Activated CD8-positive, alpha-beta memory T cell treated with anti-CD3 and anti-CD28 coated beads, Interleukin-2, amount 50 U/mL, for 1 hour (primary cell): Measurements from ENCODE around the gene GAB1.

Experiments used
- DNase-seq: peaks from one replicate; pipeline ENCODE4 v3.0.0-alpha.2; 2020; ENCODE audit errors: extremely low read depth

The GAB1 gene

DNA sequence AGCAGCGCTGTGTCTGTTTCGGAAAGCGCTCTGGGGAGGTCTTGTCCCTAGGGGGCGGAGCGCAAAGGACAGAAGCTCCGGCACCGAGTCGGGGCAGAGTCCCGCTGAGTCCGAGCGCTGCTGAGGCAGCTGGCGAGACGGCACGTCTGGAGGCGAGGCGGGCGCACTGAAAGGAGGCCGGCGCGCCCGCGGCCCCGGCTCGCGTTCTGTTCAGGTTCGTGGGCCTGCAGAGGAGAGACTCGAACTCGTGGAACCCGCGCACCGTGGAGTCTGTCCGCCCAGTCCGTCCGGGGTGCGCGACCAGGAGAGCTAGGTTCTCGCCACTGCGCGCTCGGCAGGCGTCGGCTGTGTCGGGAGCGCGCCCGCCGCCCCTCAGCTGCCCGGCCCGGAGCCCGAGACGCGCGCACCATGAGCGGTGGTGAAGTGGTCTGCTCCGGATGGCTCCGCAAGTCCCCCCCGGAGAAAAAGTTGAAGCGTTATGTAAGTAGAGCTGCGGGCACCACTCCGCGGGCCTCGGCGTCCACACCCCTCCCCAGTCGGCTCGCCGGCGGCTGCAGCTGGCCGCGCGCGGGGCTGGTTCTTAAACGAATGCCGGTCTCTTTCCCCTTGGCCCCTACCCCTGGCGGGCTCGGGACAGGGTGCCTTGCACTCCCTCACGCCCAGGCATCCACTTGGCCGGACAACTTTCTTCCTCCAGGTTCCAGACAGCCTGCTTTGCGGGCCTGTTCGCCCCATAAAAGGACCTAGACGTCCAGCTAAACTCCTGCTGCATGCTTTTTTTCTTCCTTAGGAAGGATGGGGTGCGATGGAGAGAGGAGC, at the start of gene GAB1:
TSS of gene GAB1 (plus strand) at position 96 of the 819 bp plus-strand sequence. CDS start at position 409, 313 bp downstream.
- no peak for DNase-seq

DNA sequence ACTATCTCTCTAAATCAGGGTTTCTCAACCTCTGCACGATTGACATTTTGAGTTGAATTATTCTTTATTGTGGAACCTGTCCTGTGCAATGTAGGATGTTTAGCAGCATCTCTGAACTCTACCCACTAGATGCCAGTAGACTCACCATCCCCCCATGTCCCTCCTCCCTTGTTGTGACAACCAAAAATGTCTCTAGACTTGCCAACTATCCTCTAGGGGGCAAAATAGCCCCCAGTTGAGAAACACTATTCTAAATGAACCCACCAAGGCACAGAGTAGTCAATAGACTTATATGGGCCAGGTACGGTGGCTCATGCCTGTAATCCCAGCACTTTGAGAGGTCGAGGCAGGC, 49.1 kb upstream of the GAB1 start:
- DNase-seq: no peak

GRCh38 chr4:143288171-143288570, 48.5 kb upstream of the GAB1 start:
- DNase-seq: no peak

DNA sequence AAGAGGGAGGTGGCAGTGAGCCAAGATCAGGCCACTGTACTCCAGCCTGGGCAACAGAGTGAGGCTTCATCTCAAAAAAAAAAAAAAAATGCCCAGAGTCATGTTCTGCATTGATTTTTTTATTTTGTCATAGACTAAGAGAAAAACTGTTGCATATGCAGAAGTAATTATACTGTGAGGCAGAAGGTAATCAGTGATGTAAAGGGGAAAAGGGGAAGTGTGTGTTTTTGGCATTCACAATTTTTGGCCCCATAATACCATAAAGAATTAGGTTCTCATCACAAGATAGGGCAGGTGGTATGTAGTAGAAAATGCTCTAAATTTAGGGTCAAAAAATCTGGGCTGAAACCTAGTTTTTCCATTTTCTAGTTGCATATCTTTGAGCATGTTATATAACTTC, 47.3 kb upstream of the GAB1 start:
- no peak for DNase-seq

DNA sequence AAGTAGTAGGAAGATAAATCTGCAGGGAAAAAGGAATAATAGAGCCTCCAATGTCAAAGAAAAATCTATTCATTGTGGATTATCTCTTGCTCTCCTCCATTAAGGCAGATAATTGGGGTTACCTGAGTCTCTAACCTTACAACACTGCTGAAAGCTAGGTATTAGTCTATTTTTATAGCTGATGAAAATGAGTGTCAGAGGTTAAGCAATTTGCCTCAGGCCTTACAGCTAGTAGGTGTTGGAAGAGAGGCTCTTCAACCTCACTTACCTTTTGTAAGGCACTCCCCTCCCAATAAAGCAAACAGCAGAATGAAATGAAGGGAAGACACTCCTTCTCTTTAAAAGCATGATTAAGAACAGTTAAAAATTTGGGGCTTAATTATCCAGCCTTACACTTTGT, 45.4 kb upstream of the GAB1 start:
- no peak for DNase-seq

- DNase-seq: no peak
Observed at GRCh38 chr4:143292858-143293257, 43.8 kb upstream of the GAB1 start.

DNA sequence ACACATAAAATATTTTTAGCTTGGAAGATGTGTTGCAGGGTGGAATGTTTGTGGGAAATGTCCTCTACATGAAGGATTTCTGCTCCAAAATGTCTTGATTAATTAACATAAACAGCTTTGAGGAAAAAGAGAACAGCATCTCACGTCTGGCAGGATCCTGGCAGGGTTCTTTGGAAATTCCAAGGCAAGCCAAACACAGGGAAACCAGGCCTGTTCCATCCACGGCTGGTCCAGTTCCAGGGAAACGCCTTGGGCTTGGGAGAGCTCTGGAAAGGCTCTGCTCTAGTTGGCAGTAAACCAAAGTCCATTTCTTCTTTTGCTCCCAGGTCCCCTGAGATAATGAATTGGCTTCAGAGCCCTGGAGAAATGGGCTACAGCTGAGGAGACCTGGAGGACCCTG, 42.4 kb upstream of the GAB1 start:
- DNase-seq: no peak

- no peak for DNase-seq
Observed at GRCh38 chr4:143294710-143295275, 41.9 kb upstream of the GAB1 start.

DNA sequence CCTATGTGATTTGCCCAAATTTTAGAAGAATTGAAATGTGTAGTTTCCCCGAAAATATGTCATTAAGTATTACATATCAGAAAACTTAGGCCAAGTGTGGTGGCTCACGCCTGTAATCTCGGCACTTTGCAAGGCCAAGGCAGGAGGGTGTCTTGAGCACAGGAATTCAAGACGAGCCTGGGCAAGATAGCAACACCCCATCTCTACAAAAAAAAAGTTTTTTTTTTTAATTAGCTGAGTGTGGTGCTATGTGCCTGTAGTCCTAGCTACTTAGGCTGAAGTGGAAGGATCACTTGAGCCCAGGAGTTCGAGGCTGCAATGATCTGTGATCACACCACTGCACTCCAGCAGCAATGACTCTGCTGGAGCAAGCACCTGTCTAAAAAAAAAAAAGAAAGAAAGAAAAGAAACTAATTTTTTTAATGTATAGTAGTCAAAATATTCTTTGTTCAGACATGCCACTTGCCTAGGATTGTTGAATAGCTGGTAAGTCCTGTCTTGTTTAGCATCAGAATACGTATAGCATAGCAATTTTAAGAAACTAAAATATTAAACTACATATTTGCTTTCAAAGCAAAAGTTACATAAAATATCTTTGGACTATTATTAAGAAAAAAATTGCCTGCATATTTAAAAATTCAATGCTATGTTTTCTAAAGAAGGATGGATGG, 40.1 kb upstream of the GAB1 start:
- DNase-seq: no peak

DNA sequence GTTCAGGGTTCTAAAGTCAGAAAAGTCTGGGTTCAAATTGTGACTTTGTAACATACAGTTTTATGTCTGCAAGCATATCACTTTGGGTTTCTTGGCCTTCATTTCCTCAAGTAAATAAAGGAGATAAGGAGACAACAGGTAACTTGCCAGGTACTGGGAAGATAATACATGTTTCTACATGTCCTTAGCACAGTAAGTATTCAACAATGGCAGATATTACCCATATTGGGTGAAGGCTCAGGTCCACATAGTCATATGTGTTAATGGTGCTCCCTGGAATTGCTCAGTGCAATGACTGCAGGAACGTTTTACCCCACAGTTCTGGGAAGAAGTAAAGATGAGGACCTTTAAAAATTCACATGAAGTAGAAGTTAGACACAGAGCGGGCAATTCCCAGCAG, 35.8 kb upstream of the GAB1 start:
- no peak for DNase-seq

DNA sequence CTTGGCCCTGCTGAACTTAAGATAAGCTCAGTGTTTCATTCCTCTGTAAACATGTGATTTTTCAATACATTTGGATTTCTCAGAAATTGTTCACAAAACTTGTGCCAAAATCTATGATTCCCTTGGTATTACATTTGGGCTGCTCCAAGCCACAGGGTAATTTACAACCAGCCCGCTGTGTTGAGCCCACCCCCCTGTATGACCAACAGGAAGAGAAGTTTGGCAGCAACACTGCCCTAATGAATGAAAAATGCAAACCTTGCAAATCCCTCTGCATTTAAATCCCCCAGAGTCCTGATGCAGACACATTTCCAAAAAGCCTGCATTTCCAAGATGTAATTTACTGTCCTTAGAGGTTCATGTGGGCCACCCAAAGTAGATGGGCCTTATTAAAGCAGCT, 34.1 kb upstream of the GAB1 start:
- DNase-seq: no peak

GRCh38 chr4:143306788-143307187, 29.9 kb upstream of the GAB1 start:
- DNase-seq: no peak

- no peak for DNase-seq
Observed at GRCh38 chr4:143307531-143307930, 29.1 kb upstream of the GAB1 start.

GRCh38 chr4:143308377-143308776, 28.3 kb upstream of the GAB1 start:
- no peak for DNase-seq

GRCh38 chr4:143311924-143312323, 24.8 kb upstream of the GAB1 start:
- DNase-seq: no peak

- DNase-seq: no peak
Observed at GRCh38 chr4:143313521-143313920, 23.2 kb upstream of the GAB1 start.

- DNase-seq: no peak
Observed at GRCh38 chr4:143313996-143314395, 22.7 kb upstream of the GAB1 start.

- no peak for DNase-seq
Observed at GRCh38 chr4:143320113-143320512, 16.6 kb upstream of the GAB1 start.

- DNase-seq: no peak
Observed at GRCh38 chr4:143326735-143327134, 9.9 kb upstream of the GAB1 start.

GRCh38 chr4:143329985-143330384, 6.7 kb upstream of the GAB1 start:
- no peak for DNase-seq

GRCh38 chr4:143335979-143336780, 496 bp upstream of the GAB1 start:
- no peak for DNase-seq

- no peak for DNase-seq
Observed at GRCh38 chr4:143337600-143338287, 1.1 kb downstream of the GAB1 start.
